ENCODE measurements around the gene FAM13A. TPM values are rescaled to one million over a fixed set of nuclear protein-coding genes. Genes with fewer than 3 reads are reported as not detected.

Gene FAM13A
- total and polyA plus RNA-seq, 10 of the 15 experiments (the other 5 are each of a cell fraction or from before 2014, with no cell fraction given): 0.05 to 1.8 (median 0.27) TPM; not detected in 1

DNA sequence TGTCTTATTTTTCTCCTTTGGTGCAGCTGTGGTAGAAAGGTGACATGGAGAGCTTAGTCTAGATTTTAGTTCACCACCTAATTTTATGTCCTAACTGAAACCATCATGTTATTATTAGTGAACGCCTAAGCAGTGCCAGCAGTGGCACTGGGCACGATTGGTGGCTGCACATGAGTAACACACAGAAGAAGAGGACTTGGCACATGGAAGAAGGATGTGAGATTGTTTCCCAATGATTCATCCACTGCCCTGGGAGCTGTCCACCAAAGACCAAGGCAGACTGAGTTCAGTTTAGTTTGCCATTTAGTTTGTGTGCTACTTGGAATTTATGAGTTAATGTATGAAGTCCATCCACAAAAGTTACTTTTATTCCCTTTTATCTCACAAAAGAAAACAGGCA, 291.3 kb downstream of the FAM13A start:
- FAIRE-seq: no peak
- 4% methylated on average over 2 of the region's 2 CpGs for WGBS (ENCODE audit: insufficient coverage, insufficient replicate concordance, low lambda C conversion rate, missing lambda C conversion rate)
- SMC1A ChIA-PET (ENCODE audit: uncharacterized antibody, unreplicated experiment): interaction anchor here (1.1 to 1.4 kb wide), 2 partner anchors 10 to 20 kb away, joined by 3 to 5 read pairs; no protein-coding TSS in a partner anchor

DNA sequence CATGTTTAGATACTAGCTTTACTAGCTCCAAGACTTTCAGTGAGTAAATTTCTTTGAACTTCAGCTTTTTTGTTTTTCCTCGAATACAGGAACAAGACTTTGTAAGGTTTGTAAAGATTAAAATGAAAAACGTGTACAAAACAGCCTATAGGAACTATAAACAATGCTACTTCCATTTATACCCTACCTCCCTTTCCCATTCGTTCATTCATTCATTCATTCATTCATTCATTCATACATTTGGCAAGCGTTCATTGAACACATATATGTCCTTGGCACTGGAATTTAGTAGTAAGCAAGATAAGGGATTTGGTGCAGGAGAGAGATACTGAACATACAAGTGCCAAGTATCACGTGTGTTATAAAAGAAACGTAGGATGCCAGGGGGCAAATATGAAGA, 293.9 kb downstream of the FAM13A start:
- no TSS peak for BruUV-seq (replicated peaks)
- H3K4me2 ChIP-seq (ENCODE audit: control insufficient read depth, insufficient read depth): no peak overlapping the region
- no peak overlapping the region for H3K4me3 ChIP-seq
- H2AFZ ChIP-seq (ENCODE audit: control insufficient read depth, low read depth, low read length): no peak overlapping the region
- no peaks in the 10 kb centered on the region for H3K9me3 ChIP-seq (replicated peaks; ENCODE audit: control insufficient read depth, insufficient read depth, low read length)
- ChIA-PET CTCF (interaction anchor here (0.7 to 1.4 kb wide), 2 partner anchors 10 to 789 kb away, joined by 3 read pairs; no protein-coding TSS in a partner anchor), POLR2A (no interaction called here), RAD21 (ENCODE audit: unreplicated experiment) (no interaction called here), SMC1A (ENCODE audit: uncharacterized antibody, unreplicated experiment) (interaction anchor here (1.4 to 1.9 kb wide), 4 partner anchors 9 to 90 kb away, joined by 3 to 9 read pairs (median 6); no protein-coding TSS in a partner anchor)
- FAIRE-seq (no peak), ATAC-seq (no peak), DNase-seq (ENCODE audit: low read depth, low spot score) (no peak)
- no peaks in the 10 kb centered on the region for H3K36me3 ChIP-seq (ENCODE audit: control insufficient read depth in 2 of 2, insufficient read depth in 2 of 2, low read length in 1 of 2)
- TF ChIP-seq, protein P1, sequence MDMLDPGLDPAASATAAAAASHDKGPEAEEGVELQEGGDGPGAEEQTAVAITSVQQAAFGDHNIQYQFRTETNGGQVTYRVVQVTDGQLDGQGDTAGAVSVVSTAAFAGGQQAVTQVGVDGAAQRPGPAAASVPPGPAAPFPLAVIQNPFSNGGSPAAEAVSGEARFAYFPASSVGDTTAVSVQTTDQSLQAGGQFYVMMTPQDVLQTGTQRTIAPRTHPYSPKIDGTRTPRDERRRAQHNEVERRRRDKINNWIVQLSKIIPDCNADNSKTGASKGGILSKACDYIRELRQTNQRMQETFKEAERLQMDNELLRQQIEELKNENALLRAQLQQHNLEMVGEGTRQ (IDR thresholded peaks at IDR 0.05; ENCODE audit: borderline replicate concordance, low read depth, low read length): no peak
- peak; percentile 79; the same call in 1 of the 2 replicates for TF ChIP-seq ZNF24 (IDR thresholded peaks at IDR 0.05)
- TF ChIP-seq TCF7 (IDR thresholded peaks at IDR 0.05; ENCODE audit: borderline replicate concordance): no peak
- no peak for TF ChIP-seq SIX5 (IDR thresholded peaks at IDR 0.05; ENCODE audit: low read depth, low read length, severe bottlenecking)
- TF ChIP-seq, protein P2, sequence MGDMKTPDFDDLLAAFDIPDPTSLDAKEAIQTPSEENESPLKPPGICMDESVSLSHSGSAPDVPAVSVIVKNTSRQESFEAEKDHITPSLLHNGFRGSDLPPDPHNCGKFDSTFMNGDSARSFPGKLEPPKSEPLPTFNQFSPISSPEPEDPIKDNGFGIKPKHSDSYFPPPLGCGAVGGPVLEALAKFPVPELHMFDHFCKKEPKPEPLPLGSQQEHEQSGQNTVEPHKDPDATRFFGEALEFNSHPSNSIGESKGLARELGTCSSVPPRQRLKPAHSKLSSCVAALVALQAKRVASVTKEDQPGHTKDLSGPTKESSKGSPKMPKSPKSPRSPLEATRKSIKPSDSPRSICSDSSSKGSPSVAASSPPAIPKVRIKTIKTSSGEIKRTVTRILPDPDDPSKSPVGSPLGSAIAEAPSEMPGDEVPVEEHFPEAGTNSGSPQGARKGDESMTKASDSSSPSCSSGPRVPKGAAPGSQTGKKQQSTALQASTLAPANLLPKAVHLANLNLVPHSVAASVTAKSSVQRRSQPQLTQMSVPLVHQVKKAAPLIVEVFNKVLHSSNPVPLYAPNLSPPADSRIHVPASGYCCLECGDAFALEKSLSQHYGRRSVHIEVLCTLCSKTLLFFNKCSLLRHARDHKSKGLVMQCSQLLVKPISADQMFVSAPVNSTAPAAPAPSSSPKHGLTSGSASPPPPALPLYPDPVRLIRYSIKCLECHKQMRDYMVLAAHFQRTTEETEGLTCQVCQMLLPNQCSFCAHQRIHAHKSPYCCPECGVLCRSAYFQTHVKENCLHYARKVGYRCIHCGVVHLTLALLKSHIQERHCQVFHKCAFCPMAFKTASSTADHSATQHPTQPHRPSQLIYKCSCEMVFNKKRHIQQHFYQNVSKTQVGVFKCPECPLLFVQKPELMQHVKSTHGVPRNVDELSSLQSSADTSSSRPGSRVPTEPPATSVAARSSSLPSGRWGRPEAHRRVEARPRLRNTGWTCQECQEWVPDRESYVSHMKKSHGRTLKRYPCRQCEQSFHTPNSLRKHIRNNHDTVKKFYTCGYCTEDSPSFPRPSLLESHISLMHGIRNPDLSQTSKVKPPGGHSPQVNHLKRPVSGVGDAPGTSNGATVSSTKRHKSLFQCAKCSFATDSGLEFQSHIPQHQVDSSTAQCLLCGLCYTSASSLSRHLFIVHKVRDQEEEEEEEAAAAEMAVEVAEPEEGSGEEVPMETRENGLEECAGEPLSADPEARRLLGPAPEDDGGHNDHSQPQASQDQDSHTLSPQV (IDR thresholded peaks at IDR 0.05): no peak
- H4K20me1 ChIP-seq (ENCODE audit: control insufficient read depth, insufficient read depth): no peaks in the 10 kb centered on the region
- H3K79me2 ChIP-seq (ENCODE audit: control insufficient read depth, insufficient read depth, low read length): no peaks in the 10 kb centered on the region
- H3K4me1 ChIP-seq (ENCODE audit: control insufficient read depth, insufficient read depth, low read length): no peaks in the 10 kb centered on the region
- H3K27me3 ChIP-seq (replicated peaks in 1 of 2; ENCODE audit: control insufficient read depth in 2 of 2, insufficient read depth in 2 of 2, low read length in 1 of 2): no peaks in the 10 kb centered on the region; a peak in 2 of 4 replicates
- H3K27ac ChIP-seq (ENCODE audit: control insufficient read depth, insufficient read depth): no peak overlapping the region
- H3K9ac ChIP-seq (ENCODE audit: control insufficient read depth, insufficient read depth, low read length): no peak overlapping the region
- WGBS (ENCODE audit: insufficient coverage, insufficient replicate concordance, low lambda C conversion rate, missing lambda C conversion rate): 2% methylated on average over 6 of the region's 6 CpGs
- in situ Hi-C loops (cut with MboI) (no loop called here), intact Hi-C loops (cut with micrococcal nuclease; ENCODE audit: unreplicated experiment) (no loop called here)

More for the DNA sequence above, 291.3 kb downstream of the FAM13A start:
- ATAC-seq (0 out of 3 replicates have a peak, but pooled peaks have one; percentile 15), DNase-seq (ENCODE audit: low read depth, low spot score) (no peak)
- H3K9ac ChIP-seq (ENCODE audit: control insufficient read depth, insufficient read depth, low read length): no peak overlapping the region
- H3K4me1 ChIP-seq (ENCODE audit: control insufficient read depth, insufficient read depth, low read length): no peaks in the 10 kb centered on the region
- CTCF ChIA-PET: interaction anchor here (1.6 kb wide), 1 partner anchor 29 kb away, joined by 3 read pairs; no protein-coding TSS in a partner anchor
- no peaks in the 10 kb centered on the region for H3K9me3 ChIP-seq (replicated peaks; ENCODE audit: control insufficient read depth, insufficient read depth, low read length)
- H3K36me3 ChIP-seq (ENCODE audit: control insufficient read depth in 2 of 2, insufficient read depth in 2 of 2, low read length in 1 of 2): no peaks in the 10 kb centered on the region
- H4K20me1 ChIP-seq (ENCODE audit: control insufficient read depth, insufficient read depth): no peaks in the 10 kb centered on the region
- no peaks in the 10 kb centered on the region for H3K27me3 ChIP-seq (replicated peaks in 1 of 2; ENCODE audit: control insufficient read depth in 2 of 2, insufficient read depth in 2 of 2, low read length in 1 of 2)
- no peak overlapping the region for H3K4me3 ChIP-seq
- no peak overlapping the region for H3K4me2 ChIP-seq (ENCODE audit: control insufficient read depth, insufficient read depth)
- POLR2A ChIA-PET: no interaction called here
- no peak for TF ChIP-seq ZZZ3 (IDR thresholded peaks at IDR 0.05; ENCODE audit: control insufficient read depth, insufficient read length, low read depth)
- TF ChIP-seq, protein P3, sequence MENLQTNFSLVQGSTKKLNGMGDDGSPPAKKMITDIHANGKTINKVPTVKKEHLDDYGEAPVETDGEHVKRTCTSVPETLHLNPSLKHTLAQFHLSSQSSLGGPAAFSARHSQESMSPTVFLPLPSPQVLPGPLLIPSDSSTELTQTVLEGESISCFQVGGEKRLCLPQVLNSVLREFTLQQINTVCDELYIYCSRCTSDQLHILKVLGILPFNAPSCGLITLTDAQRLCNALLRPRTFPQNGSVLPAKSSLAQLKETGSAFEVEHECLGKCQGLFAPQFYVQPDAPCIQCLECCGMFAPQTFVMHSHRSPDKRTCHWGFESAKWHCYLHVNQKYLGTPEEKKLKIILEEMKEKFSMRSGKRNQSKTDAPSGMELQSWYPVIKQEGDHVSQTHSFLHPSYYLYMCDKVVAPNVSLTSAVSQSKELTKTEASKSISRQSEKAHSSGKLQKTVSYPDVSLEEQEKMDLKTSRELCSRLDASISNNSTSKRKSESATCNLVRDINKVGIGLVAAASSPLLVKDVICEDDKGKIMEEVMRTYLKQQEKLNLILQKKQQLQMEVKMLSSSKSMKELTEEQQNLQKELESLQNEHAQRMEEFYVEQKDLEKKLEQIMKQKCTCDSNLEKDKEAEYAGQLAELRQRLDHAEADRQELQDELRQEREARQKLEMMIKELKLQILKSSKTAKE (IDR thresholded peaks at IDR 0.05; ENCODE audit: low read depth, poor library complexity, severe bottlenecking): no peak
- no TSS peak for BruUV-seq (replicated peaks)
- intact Hi-C loops (cut with micrococcal nuclease; ENCODE audit: unreplicated experiment) (no loop called here), in situ Hi-C loops (cut with MboI) (no loop called here)
- H3K79me2 ChIP-seq (ENCODE audit: control insufficient read depth, insufficient read depth, low read length): no peaks in the 10 kb centered on the region
- no peak overlapping the region for H2AFZ ChIP-seq (ENCODE audit: control insufficient read depth, low read depth, low read length)
- H3K27ac ChIP-seq (ENCODE audit: control insufficient read depth, insufficient read depth): no peak overlapping the region
- RAD21 ChIA-PET (ENCODE audit: unreplicated experiment): interaction anchor here (1.7 kb wide), 1 partner anchor 258 kb away, joined by 3 read pairs; no protein-coding TSS in a partner anchor

All from GM12878 (cell line).